GM12873 (cell line): Measurements from ENCODE around the gene MED31.

Experiments
- CTCF ChIP-seq: IDR thresholded peaks from 2 replicates; pipeline ENCODE4 v1.5.1; 2012; ENCODE audit warnings: low read depth, mild to moderate bottlenecking, moderate library complexity, low read length, control low read depth; ENCODE audit not compliant: insufficient read depth; ENCODE audit errors: missing control alignments

MED31 gene

DNA sequence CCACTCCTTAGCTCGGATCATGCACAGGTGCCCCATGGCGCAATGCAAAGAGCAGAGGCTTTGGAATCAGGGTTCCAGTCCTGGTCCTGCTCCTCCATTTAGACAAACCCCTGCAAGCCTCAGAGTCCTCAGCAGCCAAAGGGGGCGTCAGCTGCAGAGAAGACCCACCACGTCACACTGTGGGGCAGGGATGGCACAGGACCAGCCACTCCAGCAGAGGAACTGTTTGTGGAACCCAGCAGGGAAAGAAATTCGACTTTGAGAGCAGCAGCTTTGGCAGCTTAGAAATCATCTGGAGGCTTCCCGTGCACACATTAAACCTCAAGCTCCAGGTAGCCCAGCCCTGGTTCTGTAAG lies 25.4 kb upstream of the MED31 start:
- no peak for TF ChIP-seq CTCF

GRCh38 chr17:6675201-6675825 lies 23.9 kb upstream of the MED31 start:
- no peak for TF ChIP-seq CTCF

- TF ChIP-seq CTCF: no peak
Observed at GRCh38 chr17:6674586-6674985, 23.2 kb upstream of the MED31 start.

DNA sequence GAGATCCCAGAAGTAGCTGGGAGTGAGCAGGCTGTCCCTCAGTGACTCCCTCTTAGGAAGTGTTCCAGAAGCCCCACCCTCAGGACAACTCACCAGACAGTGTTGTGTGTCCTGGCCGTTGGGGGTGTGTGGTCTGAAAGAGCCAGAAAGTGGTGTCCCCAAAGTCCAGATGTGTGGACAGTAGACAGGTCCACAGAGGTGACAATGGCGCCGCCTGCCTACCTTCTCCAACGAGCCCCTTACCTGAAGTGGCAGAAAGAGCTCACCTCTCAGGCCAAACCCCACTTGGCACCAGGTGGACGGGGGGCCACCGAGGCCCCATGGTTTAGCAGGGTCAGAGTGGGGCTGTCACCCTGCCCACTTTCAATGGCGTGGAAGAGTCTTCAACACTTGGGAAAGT lies 20.0 kb upstream of the MED31 start:
- no peak for TF ChIP-seq CTCF

- no peak for TF ChIP-seq CTCF
Observed at GRCh38 chr17:6670999-6671398, 19.6 kb upstream of the MED31 start.

DNA sequence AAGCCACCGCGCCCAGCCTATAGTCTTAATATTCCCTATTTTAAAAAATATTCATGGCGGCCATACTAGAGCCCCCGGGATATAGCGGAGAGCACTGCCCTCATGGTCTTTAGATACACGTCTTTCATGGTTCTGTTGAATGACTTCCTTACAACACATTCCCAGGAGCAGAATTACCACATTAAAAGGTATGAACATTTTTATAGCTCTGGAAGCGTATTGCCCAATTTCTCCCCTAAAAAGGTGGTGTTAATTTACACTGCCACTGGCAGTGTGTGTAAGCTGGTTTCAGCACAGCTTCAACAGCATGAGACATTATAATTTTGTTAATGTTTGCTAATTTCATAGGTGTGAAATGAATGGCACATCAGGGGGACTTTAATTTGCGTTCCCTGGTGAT lies 19.2 kb upstream of the MED31 start:
- no peak for TF ChIP-seq CTCF

GRCh38 chr17:6669479-6670212 lies 18.2 kb upstream of the MED31 start:
- TF ChIP-seq CTCF: no peak
